Activated CD8-positive, alpha-beta T cell treated with anti-CD3 and anti-CD28 coated beads for 36 hours (primary cell): ENCODE measurements around the gene ZNF493. TPM values are rescaled to one million over a fixed set of nuclear protein-coding genes. Genes with fewer than 3 reads are reported as not detected.

Source experiments
- ATAC-seq: fragments of 200-7000 bp; cut with Tn5 transposase; one replicate; pipeline ENCODE4 v1.10.0; 2021; ENCODE audit warnings: mild to moderate bottlenecking, moderate library complexity
- CTCF ChIA-PET: fragments of 350-600 bp; sonication (Branson Sonifier 250); formaldehyde crosslinking; loops from one replicate; lab custom pipeline; 2021; ENCODE audit warnings: antibody characterized with exemption; lab: Charles Lee
- POLR2A ChIA-PET: fragments of 350-600 bp; sonication (Branson Sonifier 250); formaldehyde crosslinking; loops from one replicate; lab custom pipeline; 2021; ENCODE audit warnings: antibody characterized with exemption; lab: Charles Lee
- DNase-seq: peaks from one replicate; pipeline ENCODE4 v3.0.0-alpha.2; 2020
- H3K27ac Mint-ChIP-seq: one replicate; pipeline ENCODE4 v1.8.0; 2021; ENCODE audit warnings: mild to moderate bottlenecking, mixed read lengths
- H3K27me3 Mint-ChIP-seq: one replicate; pipeline ENCODE4 v1.8.0; 2021; ENCODE audit warnings: mixed read lengths
- H3K36me3 Mint-ChIP-seq: one replicate; pipeline ENCODE4 v1.8.0; 2021; ENCODE audit warnings: low read depth, mixed read lengths
- H3K4me1 Mint-ChIP-seq: one replicate; pipeline ENCODE4 v1.8.0; 2021; ENCODE audit warnings: low read depth, mixed read lengths
- H3K4me3 Mint-ChIP-seq: one replicate; pipeline ENCODE4 v1.8.0; 2021; ENCODE audit warnings: mild to moderate bottlenecking, moderate library complexity, mixed read lengths
- H3K9me3 Mint-ChIP-seq: one replicate; pipeline ENCODE4 v1.8.0; 2021; ENCODE audit warnings: mixed read lengths
- intact Hi-C: fragments of 100-400 bp; cut with micrococcal nuclease; formaldehyde crosslinking; loops from one replicate; pipeline ENCODE4 v1.10.0; 2022
- total RNA-seq, 2 experiments: library from RNA; stranded (reverse); gene quantifications; one replicate each; pipeline ENCODE4 v1.2.3, GENCODE V29; 2021
- TF ChIP-seq, protein P1 (sequence below): fragments of 200-600 bp; IDR thresholded peaks from one replicate; pipeline ENCODE4 v1.8.0; 2022; ENCODE audit warnings: antibody characterized with exemption, mild to moderate bottlenecking

ZNF493 gene
- total RNA-seq, 2 experiments from 2014 or later: 15.1 to 15.6 TPM

DNA sequence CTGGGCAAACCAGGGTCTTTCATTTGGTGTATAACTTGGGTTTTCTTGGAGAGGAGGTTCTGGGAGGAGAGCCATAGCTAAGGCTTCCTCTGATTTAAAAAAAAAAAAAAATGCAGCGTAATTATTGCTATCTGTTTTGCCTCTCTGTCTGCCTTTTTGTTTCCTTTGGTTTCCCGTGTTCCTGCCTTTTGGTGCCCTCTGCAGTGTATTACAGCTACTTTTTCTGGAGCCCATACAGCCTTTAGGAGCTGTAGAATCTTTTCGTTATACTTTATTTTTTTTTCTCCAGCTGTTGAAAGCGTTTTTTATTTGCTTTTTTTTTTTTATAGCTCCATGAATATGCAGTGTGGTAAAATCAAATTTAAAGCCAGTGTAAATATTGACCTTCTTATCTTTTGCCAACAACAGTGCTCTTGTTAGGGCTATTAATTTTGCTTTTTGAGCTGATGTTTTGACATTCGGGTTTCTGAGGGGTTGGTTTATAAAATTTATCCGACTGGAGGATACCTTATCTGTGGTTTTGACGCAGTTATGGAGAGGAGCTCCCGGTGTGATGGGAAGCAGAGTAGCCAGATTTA lies 38.1 kb downstream of the ZNF493 start:
- TF ChIP-seq, protein P1, sequence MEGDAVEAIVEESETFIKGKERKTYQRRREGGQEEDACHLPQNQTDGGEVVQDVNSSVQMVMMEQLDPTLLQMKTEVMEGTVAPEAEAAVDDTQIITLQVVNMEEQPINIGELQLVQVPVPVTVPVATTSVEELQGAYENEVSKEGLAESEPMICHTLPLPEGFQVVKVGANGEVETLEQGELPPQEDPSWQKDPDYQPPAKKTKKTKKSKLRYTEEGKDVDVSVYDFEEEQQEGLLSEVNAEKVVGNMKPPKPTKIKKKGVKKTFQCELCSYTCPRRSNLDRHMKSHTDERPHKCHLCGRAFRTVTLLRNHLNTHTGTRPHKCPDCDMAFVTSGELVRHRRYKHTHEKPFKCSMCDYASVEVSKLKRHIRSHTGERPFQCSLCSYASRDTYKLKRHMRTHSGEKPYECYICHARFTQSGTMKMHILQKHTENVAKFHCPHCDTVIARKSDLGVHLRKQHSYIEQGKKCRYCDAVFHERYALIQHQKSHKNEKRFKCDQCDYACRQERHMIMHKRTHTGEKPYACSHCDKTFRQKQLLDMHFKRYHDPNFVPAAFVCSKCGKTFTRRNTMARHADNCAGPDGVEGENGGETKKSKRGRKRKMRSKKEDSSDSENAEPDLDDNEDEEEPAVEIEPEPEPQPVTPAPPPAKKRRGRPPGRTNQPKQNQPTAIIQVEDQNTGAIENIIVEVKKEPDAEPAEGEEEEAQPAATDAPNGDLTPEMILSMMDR: no peak
- intact Hi-C loops: no loop called here
- no peak for ATAC-seq
- Mint-ChIP-seq H3K36me3 (peaks cover 14% of the 10 kb centered on the region), H3K4me3 (no peak overlapping the region), H3K27me3 (no peaks in the 10 kb centered on the region), H3K27ac (no peak overlapping the region), H3K4me1 (no peaks in the 10 kb centered on the region), H3K9me3 (peaks cover 44% of the 10 kb centered on the region)
- POLR2A ChIA-PET: interaction anchor here (0.6 to 0.7 kb wide), 2 partner anchors 38 to 229 kb away, joined by 3 to 5 read pairs; no protein-coding TSS in a partner anchor
- CTCF ChIA-PET: no interaction called here
- DNase-seq: no peak

DNA sequence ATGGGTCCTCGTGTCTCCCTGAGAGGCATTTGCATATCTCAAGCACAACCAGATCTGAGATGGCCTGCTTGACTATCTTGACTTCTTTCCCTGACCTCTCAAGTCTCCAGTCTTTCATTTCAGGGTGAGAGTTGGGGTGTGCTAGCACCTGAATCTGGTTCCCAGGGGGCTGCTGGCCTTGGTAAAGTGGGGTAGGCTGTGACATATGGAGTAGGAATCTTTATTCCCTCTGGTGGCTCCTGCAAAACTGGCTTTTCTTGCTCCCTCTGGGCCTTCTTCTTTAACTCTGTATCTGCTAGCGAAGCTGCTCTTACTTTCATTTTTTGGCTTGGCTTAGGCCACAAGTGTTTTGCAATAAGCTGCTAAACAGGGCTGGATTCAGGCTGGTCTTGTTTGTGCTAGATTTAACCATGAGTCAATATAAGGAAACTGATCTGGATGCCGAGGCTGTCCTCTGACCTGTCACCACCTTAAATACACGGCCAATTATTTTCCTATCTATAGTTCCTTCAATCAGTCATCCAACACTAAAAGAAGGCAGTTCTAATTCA lies 42.3 kb downstream of the ZNF493 start:
- DNase-seq (no peak), ATAC-seq (no peak)
- H3K36me3 Mint-ChIP-seq: peaks cover 11% of the 10 kb centered on the region
- POLR2A ChIA-PET: no interaction called here
- no peaks in the 10 kb centered on the region for H3K27me3 Mint-ChIP-seq
- no peak overlapping the region for H3K4me3 Mint-ChIP-seq
- H3K9me3 Mint-ChIP-seq: peaks cover 14% of the 10 kb centered on the region
- intact Hi-C loops: no loop called here
- H3K4me1 Mint-ChIP-seq: no peaks in the 10 kb centered on the region
- TF ChIP-seq, protein P1: no peak
- CTCF ChIA-PET: no interaction called here
- H3K27ac Mint-ChIP-seq: no peak overlapping the region

DNA sequence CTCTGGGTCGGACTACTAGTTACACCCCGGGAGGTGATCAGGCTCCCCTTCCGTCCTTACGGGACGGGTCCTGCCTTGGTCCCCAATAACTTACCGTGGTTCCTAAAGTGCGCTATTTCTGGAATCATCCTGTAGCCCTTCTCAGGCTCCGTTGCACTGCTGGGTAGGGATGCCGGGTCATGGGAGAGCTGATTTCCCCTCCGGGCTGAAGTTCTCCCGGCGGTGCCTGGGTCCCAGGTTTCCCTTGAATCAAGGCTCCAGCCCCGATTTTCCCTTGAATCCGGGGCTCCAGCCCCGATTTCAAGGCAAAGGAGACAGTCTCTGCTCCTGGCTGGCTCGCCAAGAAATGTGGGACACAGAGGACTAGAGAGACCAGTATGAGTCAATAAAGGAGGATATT lies 43.4 kb downstream of the ZNF493 start:
- no peak overlapping the region for H3K4me3 Mint-ChIP-seq
- H3K4me1 Mint-ChIP-seq: no peaks in the 10 kb centered on the region
- peaks cover 15% of the 10 kb centered on the region for H3K9me3 Mint-ChIP-seq
- no peaks in the 10 kb centered on the region for H3K27me3 Mint-ChIP-seq
- ChIA-PET CTCF (no interaction called here), POLR2A (no interaction called here)
- H3K27ac Mint-ChIP-seq: no peak overlapping the region
- DNase-seq (no peak), ATAC-seq (no peak)
- TF ChIP-seq, protein P1: no peak
- H3K36me3 Mint-ChIP-seq: peaks cover 12% of the 10 kb centered on the region
- intact Hi-C loops: no loop called here

DNA sequence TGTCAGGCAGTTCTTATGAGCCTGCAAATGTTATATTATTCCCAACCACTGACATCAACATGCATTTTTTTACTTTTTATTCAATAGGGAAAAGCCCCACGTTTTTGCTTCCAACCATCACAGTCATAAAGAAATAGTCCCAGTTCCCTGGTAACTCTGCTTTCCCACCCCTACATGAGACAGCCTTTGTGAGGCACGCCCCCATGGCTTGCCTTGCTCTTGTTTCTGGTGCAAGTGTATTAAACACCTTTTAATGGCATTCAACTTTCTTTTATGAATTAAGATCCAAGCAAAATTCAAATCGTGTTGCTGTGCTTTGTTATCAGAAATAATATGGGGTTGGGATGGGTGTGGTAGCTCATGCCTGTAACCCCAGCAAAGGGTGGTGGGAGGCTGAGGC lies 54.3 kb downstream of the ZNF493 start:
- Mint-ChIP-seq H3K4me3 (no peak overlapping the region), H3K9me3 (peaks cover 35% of the 10 kb centered on the region), H3K4me1 (no peaks in the 10 kb centered on the region), H3K36me3 (peaks cover 53% of the 10 kb centered on the region), H3K27me3 (no peaks in the 10 kb centered on the region), H3K27ac (no peak overlapping the region)
- CTCF ChIA-PET: no interaction called here
- POLR2A ChIA-PET: no interaction called here
- intact Hi-C loops: no loop called here
- ATAC-seq (no peak), DNase-seq (no peak)
- TF ChIP-seq, protein P1: no peak

DNA sequence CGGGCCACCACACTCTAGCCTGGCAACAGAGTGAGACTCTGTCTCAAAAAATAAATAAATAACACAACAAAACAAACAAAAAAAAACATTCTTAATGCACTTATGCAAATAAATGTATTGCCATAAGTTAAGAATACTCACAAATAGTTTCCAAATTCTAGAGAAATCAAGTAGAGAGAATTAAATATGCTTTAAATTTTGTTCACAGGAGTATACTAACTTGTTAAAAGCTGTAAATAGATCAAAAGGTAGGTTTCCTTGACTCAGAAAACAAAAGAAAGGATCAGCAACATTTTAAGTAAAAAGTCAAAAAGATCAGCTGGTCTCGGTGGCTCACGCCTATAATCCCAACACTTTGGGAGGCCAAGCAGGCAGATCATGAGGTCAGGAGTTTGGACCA lies 58.0 kb downstream of the ZNF493 start:
- TF ChIP-seq, protein P1: no peak
- DNase-seq (no peak), ATAC-seq (no peak)
- Mint-ChIP-seq H3K27me3 (no peaks in the 10 kb centered on the region), H3K27ac (no peak overlapping the region), H3K4me1 (no peaks in the 10 kb centered on the region), H3K4me3 (no peak overlapping the region), H3K36me3 (peaks cover 37% of the 10 kb centered on the region), H3K9me3 (peaks cover 27% of the 10 kb centered on the region)
- POLR2A ChIA-PET: no interaction called here
- intact Hi-C loops: no loop called here
- CTCF ChIA-PET: no interaction called here
